Hematopoietic multipotent progenitor cell (in vitro differentiated cells): ENCODE results near the gene TNFAIP1. TPM values are rescaled to one million over a fixed set of nuclear protein-coding genes. Genes with fewer than 3 reads are reported as not detected.
A peak's percentile ranks its signal among the peaks of the same experiment; 100 is the strongest.
"Not testable (repeated sequence)": the region's sequence is repeated elsewhere in the genome, so short reads cannot be mapped to it uniquely, and the experiment has no call there.

Experiments used
- DNase-seq, 3 donors: peaks; one replicate each; pipeline ENCODE4 v3.0.0-alpha.2; 2011 to 2015; ENCODE audit warnings: low read depth in 2 of 3, low spot score in 2 of 3
- total RNA-seq: library from RNA; depleted of rRNA; stranded (reverse); fragments of >200 nt; gene quantifications from one replicate; pipeline ENCODE4 v1.2.3, GENCODE V29; 2012

TNFAIP1 gene
- total RNA-seq, 1 donor = 22.4 TPM

DNA sequence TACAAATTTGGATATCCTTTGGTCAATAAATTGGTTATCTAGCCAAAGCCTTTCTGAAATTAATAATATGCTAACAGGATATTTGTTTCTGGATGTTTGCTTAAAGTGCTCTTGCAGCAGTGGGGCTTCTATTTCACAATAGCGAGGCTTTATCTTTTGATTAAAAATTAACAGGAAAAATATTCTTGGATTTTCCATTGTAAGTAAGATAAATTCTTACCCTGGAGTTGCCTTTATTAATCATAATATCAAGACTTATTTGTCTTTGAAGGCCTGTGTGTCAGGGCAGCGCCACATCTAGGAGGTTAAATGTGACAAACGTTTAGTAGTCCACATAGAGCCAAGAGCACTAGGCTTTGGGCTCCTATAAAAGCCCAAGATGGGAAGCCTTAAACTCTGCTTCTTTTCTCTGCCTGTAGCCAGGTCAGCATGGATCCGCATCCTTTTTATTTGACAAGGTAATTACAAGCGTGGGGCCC is 11.3 kb upstream of the TNFAIP1 start:
- no peak for DNase-seq

DNA sequence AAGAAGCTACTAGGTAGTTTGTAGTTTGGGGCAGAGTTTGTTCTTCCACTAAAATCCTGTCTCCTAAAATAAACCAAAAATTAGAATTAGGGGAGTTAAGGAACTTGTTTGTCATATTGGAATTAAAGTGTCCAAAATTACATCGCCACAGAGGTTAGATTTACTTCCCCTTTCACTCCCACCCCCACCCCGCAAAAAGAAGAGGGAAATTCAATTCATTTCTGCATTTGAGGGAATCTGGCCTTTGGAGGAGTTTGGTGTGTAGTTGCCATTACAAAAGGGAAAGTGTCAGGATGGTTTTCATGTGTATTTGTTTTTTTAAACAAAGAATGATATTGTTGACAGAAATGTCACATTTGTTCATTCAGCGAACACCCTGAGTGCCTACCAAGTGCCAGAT is 10.8 kb upstream of the TNFAIP1 start:
- peak in 1 of 3 donors; percentile 30 for DNase-seq

DNA sequence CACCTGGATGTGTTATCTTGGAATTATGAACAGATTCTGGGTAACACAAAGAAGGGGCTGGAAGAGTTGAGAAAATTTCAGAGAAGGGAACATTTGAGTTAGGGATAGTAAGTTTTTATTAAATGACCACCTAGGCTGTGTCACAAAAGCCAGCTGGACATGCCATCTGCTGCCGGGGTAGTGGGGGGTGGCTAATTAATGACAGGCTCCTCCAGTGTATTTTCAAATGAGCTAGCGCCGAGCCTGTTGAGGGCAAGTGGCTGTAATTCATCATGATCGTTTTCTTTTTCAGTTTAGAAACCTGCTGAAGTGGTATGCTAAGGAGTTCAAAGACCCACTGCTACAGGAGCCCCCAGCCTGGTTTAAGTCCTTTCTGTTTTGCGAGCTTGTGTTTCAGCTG is 10.3 kb upstream of the TNFAIP1 start:
- DNase-seq = no peak

DNA sequence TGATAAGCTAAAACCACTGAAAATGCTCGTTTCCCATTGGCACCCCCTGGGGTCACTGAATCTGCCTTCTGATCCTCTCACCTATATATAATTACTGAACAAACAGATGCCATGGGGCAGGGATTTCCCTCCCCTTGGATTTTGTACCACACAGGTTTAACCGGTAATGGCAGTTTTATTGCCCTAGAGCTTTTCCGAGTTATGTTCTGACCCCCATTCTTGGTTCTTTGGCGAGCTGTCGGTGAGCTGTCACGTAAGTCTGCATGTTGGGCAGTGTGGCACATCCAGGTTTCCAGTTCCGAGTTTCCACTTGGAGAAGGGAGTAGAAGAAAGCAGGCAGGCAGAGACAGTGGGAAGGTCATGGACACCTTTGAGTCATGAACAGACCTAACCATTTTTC is 9.4 kb upstream of the TNFAIP1 start:
- no peak for DNase-seq

GRCh38 chr17:28327031-28327607 is 8.4 kb upstream of the TNFAIP1 start:
- no peak for DNase-seq

DNA sequence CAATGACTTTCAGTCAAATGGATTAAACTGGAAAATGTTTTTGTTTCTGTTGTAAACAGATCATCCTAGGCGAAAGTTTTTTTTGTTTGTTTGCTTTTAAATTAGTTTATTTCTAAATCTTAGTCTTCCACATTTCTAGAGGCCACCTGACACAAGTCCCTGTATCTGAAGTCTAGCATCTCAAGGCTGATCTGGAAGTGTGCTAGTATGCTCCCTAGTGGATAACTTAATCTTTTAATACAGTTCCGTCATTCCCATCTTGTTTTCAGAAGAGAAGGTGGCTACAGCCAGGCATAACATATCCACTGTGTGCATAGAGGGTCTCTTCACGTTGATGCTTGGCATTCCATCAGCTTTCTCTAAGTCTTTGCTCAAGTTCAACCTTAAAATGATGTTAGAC is 7.9 kb upstream of the TNFAIP1 start:
- no peak for DNase-seq

- no peak for DNase-seq
Observed at GRCh38 chr17:28328325-28328724, 7.2 kb upstream of the TNFAIP1 start.

GRCh38 chr17:28330671-28331070 is 4.9 kb upstream of the TNFAIP1 start:
- no peak for DNase-seq

DNA sequence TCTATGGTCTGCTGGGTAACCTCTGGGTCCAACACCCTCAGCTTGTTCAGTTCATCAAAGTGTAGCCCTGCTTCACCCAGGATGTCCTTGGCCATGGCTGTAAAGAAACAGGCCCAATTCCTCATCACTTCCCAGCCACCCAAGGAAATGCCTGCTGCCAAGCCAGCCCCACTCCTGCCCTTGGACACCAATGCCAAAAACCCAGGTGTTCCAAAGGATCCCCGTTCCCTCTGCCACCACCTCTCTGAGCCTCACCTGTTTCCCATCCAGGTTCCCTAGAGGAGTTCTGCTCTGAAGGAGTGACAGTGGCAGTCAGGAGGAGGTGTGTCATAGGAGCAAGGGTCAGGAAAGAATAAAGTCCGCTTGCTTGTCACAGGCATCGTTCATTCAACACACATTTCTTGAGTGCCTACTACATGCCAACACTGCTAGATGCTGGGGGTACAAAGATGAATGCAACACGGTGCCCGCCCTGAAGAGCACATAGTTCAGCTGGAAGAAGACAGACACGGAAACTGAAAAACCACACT is 3.6 kb upstream of the TNFAIP1 start:
- no peak for DNase-seq

DNA sequence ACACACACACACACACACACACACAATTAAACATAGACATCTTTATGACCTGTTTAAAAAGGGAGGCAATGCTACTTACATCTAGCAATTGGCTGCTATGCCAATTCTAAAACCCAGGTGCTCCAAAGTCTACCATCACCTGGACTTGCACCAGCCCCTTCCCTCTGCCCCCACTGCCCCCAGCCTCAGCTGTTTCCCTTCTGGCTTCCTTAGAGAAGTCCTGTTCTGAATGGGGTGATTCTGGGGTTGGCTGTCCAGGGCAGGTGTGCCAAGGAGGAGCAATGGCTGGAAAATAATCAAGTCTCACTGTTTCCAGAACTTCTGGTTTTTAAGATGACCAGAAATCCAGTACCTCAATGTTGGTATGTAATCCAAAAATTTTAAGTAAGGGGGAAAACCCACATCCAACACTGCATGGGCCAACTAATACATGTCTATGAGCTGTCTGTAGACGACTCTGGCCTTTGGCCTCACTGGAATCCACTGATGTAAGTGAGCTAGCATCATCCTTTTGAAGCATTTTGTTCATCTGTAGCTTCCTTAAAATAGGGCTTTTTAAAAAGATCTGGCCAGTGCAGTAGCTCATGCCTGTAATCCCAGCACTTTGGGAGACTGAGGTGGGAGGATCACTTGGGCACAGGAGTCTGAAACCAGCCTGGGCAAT is 2.3 kb upstream of the TNFAIP1 start:
- DNase-seq = no peak

DNA sequence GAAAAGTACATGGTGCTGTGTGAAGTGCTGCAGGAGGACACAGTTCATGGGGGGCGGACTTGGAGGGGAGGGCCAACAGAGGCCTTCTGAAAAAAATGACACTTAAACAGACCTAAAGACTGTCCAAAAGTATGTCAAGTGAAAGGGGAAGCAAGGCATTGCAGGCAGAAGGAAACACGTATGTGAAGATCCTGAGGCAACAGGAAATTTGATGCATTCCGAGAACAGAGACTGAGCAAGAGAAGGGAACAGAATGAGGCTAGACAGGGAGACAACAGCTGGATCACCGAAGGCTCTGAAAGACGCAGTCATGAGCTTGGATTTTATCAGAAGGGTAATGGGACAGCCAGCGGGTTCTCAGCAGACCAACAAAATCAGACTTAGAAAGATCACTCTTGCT is 1.4 kb upstream of the TNFAIP1 start:
- DNase-seq = no peak

GRCh38 chr17:28334666-28335200 is 828 bp upstream of the TNFAIP1 start:
- DNase-seq = peak in 1 of 3 donors; percentile 45

GRCh38 chr17:28335959-28336871 is 654 bp downstream of the TNFAIP1 start:
- peak in 2 of 3 donors; percentile 25 to 50 for DNase-seq

DNA sequence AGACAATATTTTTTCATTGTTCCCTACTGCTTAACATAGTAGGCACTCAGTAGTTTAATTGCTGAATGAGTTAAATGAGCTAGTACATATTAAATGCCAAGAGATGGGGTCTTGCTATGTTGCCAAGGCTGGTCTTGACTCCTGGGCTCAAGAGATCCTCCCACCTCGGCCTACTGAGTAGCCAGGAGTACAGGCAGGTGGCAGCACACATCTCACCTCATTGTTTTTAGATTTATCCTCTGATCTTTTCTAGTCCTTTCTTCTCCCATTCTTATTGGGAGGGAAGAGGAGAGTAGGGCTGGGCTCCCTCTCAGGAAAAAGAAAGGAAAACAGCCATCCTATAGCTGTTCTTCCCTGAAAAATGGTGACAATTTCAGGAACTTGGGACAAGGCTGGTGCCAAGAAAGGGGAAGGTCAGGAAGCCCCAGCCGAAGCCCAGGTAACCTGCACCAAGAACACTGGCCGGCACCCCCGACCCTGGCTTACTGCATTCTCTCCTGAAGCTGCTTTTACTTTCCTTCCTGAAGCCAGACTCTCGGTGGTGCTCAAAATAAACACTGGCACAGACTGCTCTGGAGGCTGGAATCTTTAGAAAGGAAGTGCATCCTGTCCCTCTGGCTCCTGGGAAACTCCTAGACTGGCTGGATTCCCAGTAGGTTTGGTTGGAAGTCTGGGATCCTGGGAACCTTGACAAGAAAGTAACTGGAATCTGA is 2.7 kb downstream of the TNFAIP1 start:
- DNase-seq = no peak

DNA sequence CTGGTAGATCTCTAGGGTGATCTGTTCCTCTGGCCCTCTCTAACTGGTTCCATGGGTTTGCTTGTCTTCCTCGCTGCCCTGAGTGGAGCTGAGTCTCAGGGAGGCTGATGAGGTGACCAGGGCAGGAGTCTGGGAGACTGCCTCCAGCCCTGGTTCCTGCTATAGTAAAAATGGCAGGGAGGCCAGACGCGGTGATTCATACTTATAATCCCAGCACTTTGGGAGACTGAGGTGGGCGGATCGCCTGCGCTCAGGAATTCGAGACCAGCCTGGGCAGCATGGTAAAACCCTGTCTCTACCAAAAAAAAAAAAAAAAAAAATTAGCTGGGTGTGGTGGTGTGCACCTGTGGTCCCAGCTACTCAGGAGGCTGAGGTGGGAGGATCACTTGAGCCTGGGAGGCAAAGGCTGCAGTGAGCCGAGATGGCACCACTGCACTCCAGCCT is 3.2 kb downstream of the TNFAIP1 start:
- DNase-seq = not testable (repeated sequence)

DNA sequence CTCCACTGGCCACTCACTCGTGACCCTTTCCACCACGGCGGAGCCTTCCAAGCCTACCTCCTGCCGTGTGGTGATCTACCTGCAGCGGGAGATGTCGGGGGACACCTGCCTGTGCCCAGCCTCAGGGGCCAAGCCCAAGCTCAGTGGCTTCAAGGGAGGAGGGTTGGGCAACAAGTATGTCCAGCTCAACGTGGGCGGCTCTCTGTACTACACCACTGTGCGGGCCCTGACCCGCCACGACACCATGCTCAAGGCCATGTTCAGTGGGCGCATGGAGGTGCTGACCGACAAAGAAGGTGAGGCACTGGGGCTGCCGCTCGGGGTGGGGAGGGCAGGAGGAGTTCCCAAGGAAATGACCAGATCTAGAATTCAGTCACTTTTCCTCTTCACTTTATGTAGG is 3.9 kb downstream of the TNFAIP1 start:
- no peak for DNase-seq

GRCh38 chr17:28340374-28340773 is 4.8 kb downstream of the TNFAIP1 start:
- no peak for DNase-seq

DNA sequence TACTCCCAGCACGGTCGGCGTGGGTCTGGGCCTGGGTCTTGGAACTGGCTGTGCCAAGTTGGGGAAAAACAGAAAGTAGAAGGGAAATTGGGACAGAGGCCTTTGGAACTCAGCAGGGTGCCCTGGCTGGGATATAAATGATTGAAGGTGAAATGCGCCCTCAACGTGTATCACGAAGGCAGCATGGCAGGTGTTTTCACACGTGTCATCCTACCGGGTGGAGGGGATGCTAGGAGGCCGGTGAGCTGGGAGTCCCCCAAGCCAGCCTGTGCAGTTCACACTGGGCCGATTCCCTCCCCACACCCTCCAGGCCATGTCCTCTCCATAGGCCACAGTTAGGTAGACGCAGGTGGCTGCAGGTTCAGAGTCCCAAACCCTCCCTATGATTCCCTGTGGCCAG is 6.0 kb downstream of the TNFAIP1 start:
- DNase-seq = no peak

GRCh38 chr17:28342313-28342712 is 6.8 kb downstream of the TNFAIP1 start:
- no peak for DNase-seq

- no peak for DNase-seq
Observed at GRCh38 chr17:28343491-28343932, 8.0 kb downstream of the TNFAIP1 start.
